GM15510 (cell line): ENCODE results near the gene MCHR1.

Experiments
- POLR2A ChIP-seq: IDR thresholded peaks from 3 replicates; pipeline ENCODE4 v1.6.1; 2011; ENCODE audit warnings: borderline replicate concordance; ENCODE audit not compliant: insufficient read length; ENCODE audit errors: extremely low read depth

The MCHR1 gene

DNA sequence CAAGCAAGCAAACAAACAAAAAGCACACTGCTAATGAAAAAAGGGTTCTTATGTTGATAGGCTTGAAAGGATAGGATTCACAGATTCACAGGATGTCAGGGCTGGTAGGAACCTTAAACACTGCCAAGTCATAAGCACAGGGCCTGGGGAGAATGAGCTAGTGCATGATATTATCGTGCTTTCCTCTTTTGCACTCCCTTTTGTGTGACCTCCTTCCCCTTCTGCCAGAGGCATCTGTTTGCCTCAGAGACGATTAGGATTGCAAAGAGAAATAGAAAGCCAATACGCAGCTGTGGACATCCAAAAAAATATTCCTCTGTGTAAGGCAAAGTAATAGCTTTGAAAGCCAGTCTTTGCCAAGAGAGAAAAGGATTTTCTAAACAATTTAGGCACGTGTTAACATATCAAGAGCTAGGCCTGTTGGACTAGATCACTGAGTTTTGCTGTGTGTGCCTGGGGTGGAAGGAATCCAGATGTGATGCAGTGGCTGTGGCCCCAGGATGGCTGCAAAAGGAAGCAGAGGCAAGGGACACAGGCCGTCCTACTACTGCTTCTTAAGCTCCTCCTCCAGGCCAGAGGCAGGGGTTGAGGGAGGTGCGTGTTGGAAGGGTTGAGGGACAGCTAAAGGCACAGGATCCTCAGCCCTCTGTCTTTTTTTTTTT lies 30.6 kb downstream of the MCHR1 start:
- TF ChIP-seq POLR2A, result no peak

DNA sequence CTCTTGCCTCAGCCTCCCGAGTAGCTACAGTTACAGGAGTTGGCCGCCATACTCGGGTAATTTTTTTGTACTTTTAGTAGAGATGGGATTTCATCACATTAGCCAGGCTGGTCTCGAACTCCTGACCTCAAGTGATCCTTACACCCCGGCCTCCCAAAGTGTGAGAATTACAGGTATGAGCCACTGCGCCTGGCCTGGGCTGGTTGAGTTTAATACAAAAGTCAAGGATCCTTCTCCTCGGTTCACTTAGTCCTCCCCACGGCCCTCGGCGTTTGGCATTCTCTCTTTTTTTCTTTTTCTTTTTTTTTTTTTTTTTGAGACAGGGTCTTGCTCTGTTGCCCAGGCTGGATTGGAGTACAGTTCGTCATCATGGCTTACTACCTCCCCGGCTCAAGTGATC lies 33.0 kb downstream of the MCHR1 start:
- no peak for TF ChIP-seq POLR2A

DNA sequence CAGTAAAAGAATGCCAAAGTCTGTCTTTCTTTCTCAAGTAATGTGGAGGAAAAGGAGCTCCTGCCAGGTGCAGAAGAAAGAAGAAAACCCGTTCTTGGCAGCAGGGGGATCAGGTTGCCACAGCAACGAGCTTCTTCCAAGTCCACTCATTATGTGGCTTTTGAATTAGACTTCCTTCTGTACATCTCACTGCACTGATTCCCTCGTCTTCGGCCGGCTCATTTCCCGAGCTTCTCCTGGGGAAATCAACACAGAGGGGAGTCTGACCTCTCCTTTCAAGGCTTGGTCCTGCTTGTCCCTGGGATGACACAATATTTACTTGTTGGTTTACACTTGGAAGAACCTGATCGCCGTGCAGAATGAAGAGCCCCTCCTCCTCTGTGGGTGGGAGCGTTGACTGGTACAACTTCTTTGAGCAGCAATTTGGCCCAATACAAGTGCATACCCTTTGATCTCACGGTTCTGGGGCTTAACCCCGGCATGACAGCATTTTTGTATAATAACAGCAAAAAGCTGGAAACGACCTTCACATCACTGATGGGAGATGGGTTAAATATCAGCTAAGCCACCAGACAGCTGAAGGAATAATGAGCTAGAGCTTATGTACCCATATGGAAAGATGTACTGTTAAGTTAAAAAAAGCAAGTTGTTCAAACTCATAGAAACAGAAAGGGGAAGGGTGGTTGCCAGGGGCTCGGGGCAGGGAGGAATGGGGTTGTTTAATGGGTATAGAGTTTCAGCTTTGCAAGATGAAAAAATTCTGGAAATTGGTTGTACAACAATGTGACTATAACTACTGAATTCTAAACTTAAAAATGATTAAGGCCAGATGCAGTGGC lies 35.4 kb downstream of the MCHR1 start:
- no peak for TF ChIP-seq POLR2A

DNA sequence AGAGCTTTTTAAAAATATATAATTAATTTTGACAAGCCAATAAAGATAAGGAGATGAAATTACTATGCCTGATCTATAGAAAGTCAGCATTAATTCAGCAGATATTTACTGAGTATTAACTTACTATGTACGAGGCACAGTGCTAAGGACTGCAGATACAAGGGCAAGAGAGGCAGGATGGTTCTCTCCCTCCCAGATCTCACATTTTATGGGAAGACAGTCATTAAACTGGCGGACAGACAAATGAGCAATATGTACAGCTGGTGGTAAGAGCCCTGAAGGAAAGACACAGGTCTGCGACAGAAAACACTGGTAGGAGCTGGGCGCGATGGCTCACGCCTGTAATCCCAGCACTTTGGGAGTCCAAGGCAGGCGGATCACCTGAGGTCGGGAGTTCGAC lies 36.8 kb downstream of the MCHR1 start:
- no peak for TF ChIP-seq POLR2A

DNA sequence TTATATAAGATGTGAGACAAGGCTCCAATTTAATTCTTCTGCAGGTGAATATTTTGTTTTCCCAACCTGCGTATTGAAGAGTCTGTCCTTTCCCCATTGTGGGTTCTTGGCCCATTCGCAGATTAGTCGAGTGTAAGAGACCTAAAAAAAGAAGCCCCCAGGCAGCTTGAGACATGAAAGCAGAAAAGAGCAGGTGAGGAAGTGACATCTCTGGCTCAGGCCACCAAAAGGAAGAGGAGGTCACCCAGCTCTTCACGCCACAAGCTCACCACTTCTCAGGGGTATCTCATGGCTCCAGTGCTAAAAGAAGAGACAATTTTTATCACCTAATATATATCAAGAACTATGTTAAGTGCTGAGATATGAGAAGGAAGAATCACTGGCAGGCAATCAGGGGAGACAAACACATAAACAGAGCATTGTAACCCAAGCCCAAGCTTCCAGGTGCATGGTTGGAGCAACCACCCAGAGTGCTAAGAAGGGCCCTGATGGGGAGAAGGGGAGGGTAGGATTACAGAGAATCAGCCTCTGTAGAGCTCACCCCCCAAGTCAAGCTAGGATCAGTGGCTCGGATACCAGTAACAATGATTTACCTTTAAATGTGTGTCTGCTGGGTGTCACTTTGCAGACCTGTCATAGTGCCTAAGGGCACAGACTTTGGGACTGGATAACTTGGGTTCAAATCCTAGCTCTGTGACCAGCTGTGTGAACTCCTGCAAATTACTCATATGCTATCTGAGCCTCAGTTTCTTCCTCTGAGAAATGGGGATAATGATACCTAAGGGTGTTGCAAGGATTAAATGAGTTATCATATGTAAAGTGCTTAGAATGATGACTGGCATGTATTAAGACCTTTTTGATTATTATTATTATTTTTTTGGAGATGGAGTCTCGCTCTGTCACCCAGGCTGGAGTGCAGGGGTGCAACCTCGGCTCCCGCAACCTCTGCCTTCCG lies 39.2 kb downstream of the MCHR1 start:
- TF ChIP-seq POLR2A, result no peak

DNA sequence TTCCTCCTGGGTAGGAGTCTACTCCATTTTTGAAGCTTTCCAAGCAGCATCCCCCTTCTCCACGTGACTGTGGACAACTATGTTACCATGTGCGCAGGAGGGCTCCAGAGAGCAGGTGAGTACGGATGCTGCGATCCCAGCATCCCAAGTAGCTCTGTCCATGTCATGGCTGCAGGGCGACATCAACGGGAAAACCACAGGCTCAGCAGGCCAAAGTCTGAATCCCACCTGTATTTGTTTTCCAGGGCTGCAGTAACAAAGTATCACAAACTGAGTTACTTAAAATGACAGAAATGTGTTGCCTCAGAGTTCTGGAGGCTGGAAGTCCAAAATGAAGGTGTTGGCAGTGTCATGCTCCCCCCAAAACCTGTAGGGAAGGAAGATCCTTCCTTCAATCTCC lies 40.3 kb downstream of the MCHR1 start:
- TF ChIP-seq POLR2A, result no peak

DNA sequence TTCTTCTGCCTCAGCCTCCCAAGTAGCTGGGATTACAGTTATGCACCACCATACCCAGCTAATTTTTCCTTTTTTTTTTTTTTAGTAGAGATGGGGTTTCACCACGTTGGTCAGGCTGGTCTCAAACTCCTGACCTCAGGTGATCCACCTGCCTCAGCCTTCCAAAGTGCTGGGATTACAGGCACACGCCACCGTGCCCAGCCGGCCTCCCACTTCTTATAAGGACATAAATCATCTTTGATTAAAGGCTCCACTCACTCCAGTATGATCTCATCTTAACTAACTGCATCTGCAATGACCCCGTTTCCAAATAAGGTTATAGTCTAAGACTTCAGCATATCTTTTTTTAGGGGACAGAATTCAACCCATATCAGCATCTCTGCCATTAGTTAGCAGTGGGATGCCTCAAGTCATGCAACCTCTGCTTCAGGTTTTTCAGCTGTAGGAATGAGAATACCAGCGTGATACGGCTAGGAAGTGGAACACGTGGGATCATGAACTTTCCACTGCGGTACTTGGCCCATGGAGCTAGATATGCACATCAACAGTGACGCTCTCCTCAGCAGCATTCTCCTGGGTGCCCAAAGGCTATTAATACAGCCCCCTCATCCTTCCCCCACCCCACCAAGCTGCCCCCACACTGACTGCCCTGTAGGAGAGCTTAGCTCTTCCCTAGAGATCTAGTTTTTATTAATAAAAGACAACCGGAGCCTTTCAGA lies 41.4 kb downstream of the MCHR1 start:
- TF ChIP-seq POLR2A, result no peak

DNA sequence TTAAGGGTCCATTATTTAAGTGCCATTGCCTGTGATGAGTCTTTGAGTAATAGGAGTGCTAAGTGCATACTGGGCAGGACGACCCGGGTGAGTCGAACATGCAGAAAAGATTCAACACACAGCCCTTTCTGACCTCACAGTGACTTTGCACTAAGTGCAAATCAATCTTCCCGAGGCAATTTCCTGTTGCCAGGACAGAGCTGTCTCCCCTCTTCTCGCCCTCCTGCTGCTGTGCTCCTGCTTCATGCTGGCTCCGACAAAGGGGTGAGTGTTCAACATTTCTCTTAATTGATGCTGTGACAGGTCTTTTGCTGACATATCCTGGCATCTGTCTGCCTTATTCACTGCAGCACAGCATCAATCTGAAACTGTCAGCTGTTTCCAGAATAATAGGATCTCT lies 42.0 kb downstream of the MCHR1 start:
- TF ChIP-seq POLR2A, result no peak

DNA sequence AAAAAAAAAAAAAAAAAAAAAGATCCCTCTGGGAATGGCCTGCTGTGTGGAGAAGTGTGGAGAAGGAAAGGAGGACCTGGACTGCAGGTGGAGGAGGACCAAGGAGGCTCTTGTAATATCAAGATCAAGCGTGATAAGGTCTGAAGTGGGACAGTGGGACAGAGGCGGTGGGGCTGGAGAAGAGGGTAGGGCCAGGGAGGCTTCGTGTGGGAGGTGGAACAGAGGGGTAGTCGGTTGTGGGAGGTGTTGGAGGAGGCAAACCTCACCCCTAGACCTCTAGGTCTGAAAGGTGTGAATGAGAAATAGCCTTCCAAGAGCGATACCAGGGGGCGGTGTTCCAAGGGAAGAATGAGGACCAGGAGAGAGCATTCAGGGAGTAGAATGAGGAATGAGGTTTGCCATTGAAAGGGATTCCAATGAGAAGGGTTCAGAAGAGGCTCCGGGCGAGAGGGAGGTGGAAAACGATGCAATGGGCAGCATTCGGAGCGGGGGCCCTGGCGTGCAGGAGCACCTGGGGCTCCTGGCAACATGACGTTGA lies 44.2 kb downstream of the MCHR1 start:
- TF ChIP-seq POLR2A, result no peak

DNA sequence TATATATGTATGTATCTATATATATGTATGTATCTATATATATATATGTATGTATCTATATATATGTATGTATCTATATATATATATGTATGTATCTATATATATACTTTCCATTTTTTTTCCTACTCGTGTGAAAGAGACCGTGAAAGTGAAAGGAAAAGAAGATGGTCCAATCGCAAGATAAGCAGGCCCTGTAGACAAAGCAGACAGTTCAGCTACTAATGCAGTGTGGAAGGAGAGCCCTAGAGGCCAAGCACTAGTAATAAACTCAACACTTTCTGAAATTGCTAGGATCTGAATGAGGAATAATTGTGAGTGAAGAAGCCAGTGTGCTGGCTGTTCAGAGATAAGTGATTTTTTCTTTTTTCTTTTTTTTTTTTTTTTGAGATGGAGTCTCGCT lies 47.2 kb downstream of the MCHR1 start:
- no peak for TF ChIP-seq POLR2A

DNA sequence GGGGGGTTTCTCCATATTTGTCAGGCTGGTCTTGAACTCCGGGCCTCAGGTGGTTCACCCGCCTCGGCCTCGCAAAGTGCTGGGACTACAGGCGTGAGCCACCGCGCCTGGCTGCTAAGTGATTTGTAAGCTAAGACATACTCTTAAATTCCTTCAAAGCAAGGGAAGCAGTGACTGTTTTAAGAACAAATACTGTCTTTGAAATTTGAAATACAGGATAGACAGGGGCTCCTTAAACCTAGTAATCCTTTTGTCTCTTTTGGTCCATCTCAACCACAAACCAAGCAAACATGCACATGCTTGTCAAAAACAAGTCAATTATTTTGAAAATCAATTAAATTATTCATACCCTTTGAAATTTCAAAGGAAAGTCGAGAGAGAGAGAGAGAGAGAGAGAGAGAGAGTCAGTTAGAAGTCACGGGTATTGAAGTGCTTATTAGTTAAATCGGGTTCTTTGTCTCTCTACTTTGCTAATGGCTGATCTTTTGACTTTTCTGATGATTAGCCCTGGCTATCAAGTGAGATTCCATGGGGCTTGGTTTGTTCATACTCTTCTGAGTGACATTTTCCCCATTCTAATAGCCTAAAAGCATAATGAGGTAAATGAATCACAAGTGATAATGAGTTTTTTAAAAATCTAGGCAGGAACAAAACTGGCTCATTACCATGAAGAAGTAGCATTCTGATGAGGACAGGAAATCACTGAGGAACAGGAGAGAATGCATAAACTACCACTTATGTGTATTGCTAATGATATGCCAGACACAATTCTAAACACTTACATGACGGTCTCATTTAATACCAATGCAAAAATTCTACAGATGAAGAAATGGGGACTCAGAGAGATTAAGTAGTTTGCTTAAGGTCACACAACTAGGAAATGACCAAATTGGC lies 48.0 kb downstream of the MCHR1 start:
- no peak for TF ChIP-seq POLR2A

DNA sequence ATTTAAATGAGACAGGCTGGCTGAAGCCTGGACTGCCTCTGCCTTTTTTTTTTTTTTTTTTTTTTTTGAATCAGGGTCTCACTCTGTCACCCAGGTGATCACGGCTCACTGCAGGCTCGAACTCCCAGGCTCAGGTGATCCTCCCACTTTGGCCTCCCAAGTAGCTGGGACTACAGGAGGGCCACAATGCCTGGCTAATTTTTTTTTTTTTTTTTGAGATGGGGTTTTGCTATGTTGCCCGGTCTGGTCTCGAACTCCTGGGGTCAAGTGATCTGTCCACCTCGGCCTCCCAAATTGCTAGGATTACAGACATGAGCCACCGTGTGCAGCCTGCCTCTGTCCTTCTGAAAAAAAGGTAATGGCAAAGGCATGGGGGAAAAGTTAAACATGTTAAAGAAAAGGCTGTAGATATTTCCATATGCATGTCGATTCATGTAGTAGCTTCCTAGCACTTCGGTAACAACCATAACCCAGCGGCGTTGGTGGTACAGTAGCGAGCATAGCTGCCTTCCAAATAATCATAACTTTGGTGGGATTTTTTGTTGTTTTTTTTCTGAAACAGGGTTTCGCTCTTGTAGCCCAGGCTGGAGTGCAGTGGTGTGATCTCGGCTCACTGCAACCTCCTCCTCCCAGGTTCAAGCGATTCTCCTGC lies 48.8 kb downstream of the MCHR1 start:
- TF ChIP-seq POLR2A, result no peak

DNA sequence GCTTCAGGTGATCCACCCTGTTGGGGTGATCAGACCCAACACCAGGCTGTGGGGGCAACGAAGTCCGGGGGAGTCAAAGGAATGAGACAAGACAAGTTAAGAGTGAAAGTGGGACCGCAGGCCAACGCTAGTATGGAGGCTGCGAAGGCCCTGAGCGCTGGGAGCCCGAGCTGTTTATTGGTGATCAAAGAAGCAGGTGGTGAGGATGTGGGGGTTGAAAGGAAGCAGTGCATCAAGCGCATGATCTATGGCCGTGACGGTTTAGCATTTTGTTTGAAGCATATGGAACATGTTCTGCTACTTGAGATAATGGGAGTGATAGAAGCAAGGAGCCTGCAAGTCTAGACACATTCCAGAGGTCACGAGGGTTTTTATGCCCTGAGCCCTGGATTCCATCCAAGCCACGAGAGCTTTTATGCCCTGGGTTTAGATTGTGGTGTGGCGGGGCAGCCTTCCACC lies 49.5 kb downstream of the MCHR1 start:
- TF ChIP-seq POLR2A, result no peak
